ENCODE data around the gene MAEA. TPM values are rescaled to one million over a fixed set of nuclear protein-coding genes. Genes with fewer than 3 reads are reported as not detected.

MAEA gene
- total and polyA plus RNA-seq, 2 of the 8 experiments (the other 6 are each of a cell fraction or from before 2014, with no cell fraction given) = 75.8 to 133 TPM

DNA sequence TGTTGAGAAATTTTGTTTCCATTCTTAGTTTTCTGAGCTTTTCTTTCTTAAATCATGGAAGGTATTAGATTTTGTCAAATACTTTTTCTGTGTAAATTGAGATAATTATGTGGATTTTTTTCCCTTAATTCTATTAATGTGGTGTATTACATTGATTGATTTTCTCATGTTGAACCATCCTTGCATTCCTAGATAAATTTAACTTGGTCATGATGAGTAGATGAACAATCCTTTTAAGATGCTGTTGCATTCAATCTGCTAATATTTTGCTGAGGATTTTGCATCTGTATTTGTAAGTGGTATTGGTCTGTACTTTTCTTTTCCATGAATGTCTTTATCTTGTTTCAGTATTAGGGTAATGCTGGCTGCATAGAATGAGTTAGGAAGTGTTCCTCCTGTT lies 20.5 kb upstream of the MAEA start:
- Histone ChIP-seq H3K4me2 (ENCODE audit: insufficient read depth in 1 of 2, low read depth in 2 of 2, low read length in 2 of 2) (no peak overlapping the region), H2BK15ac (ENCODE audit: low read length) (no peak overlapping the region), H3K36me3 (ENCODE audit: control insufficient read depth in 2 of 4, insufficient read depth in 4 of 4, low read length in 3 of 4) (no peaks in the 10 kb centered on the region), H4K5ac (ENCODE audit: insufficient read length, low read depth, low read length) (no peak overlapping the region), H3K9ac (replicated peaks in 1 of 4; ENCODE audit: extremely low read depth in 1 of 4, low read depth in 3 of 4, low read length in 3 of 4) (no peak overlapping the region), H2BK120ac (replicated peaks; ENCODE audit: low read depth, low read length) (no peak overlapping the region), H2BK5ac (ENCODE audit: low read depth, low read length) (no peak overlapping the region), H3K4me1 (replicated peaks in 1 of 4; ENCODE audit: control insufficient read depth in 3 of 4, insufficient read depth in 4 of 4, low read length in 3 of 4) (no peaks in the 10 kb centered on the region), H3K79me1 (ENCODE audit: low read depth, low read length) (no peaks in the 10 kb centered on the region; the same call in 1 of the 2 replicates), H3K23ac (ENCODE audit: insufficient read length) (no peak overlapping the region), H4K8ac (ENCODE audit: extremely low read depth, insufficient read depth, low read length) (no peak overlapping the region), H3K4ac (replicated peaks; ENCODE audit: insufficient read length, low read depth, low read length) (no peak overlapping the region), H3K27me3 (replicated peaks in 1 of 4; ENCODE audit: control insufficient read depth in 3 of 4, extremely low read depth in 1 of 4, insufficient read depth in 3 of 4, low read length in 3 of 4) (no peaks in the 10 kb centered on the region), H3K23me2 (ENCODE audit: low read depth, low read length) (peaks cover 8% of the 10 kb centered on the region; the same call in 1 of the 2 replicates), H3K4me3 (ENCODE audit: extremely low read depth in 1 of 4, insufficient read depth in 2 of 4, low read depth in 3 of 4, low read length in 4 of 4) (no peak overlapping the region), H4K91ac (replicated peaks; ENCODE audit: insufficient read length, low read length) (no peak overlapping the region), H3K18ac (ENCODE audit: extremely low read depth, low read length) (no peak overlapping the region), H2AFZ (ENCODE audit: low read length) (no peak overlapping the region), H3K79me2 (ENCODE audit: control insufficient read depth in 1 of 2, insufficient read depth in 2 of 2, low read length in 2 of 2) (no peaks in the 10 kb centered on the region), H2AK5ac (ENCODE audit: low read depth, low read length) (no peak overlapping the region), H3K27ac (ENCODE audit: low read depth, low read length) (no peak overlapping the region), H2BK20ac (ENCODE audit: low read length) (no peak overlapping the region), H3K14ac (ENCODE audit: insufficient read length) (no peak overlapping the region), H3K56ac (replicated peaks; ENCODE audit: insufficient read length, low read depth, low read length) (no peak overlapping the region), H3K9me3 (ENCODE audit: insufficient read depth in 2 of 2, low read depth in 1 of 2, low read length in 1 of 2) (peaks cover 13 to 14% of the 10 kb centered on the region in 2 experiments; a peak in 3 of 4 replicates), H2BK12ac (ENCODE audit: low read depth, low read length) (no peak overlapping the region), H4K20me1 (replicated peaks in 1 of 2; ENCODE audit: control insufficient read depth in 1 of 2, insufficient read depth in 2 of 2, low read length in 2 of 2) (no peaks in the 10 kb centered on the region)
- FAIRE-seq = no peak
- ChIA-PET CTCF (ENCODE audit: partially characterized antibody) (interaction anchor here (0.8 to 3.9 kb wide), 15 partner anchors 10 to 153 kb away, joined by 3 to 32 read pairs (median 7); no protein-coding TSS in a partner anchor), POLR2A (ENCODE audit: partially characterized antibody) (no interaction called here)
- DNase-seq (ENCODE audit: low read depth in 1 of 2, low spot score in 2 of 2) = no peak
- TF ChIP-seq SP4 (IDR thresholded peaks at IDR 0.05; ENCODE audit: low read length) (no peak), EP300 (IDR thresholded peaks at IDR 0.05; ENCODE audit: borderline replicate concordance in 1 of 2, low read depth in 2 of 2, low read length in 2 of 2) (no peak), TEAD4 (IDR thresholded peaks at IDR 0.05; ENCODE audit: low read depth, low read length) (no peak), ASH2L (IDR thresholded peaks at IDR 0.05; ENCODE audit: low read length) (no peak), CHD2 (IDR thresholded peaks at IDR 0.05; ENCODE audit: low read length) (no peak), JUN (IDR thresholded peaks at IDR 0.05; ENCODE audit: low read depth, low read length) (no peak), POU5F1 (IDR thresholded peaks at IDR 0.05; ENCODE audit: low read depth, low read length) (no peak)

Data from H1 (cell line).